Neural cell (in vitro differentiated cells): ENCODE measurements around the gene PPP1R2B. TPM values are rescaled to one million over a fixed set of nuclear protein-coding genes. Genes with fewer than 3 reads are reported as not detected.

Experiments
- H2AFZ ChIP-seq: fragments of 200-600, 300-800 bp; sonication (generic), shearing (Covaris generic); 2 replicates; pipeline ENCODE4 v1.6.0; 2014; ENCODE audit warnings: low read depth, mild to moderate bottlenecking, antibody characterized with exemption, low read length, moderate library complexity
- H3F3A ChIP-seq: fragments of 200-600 bp; shearing (Covaris generic); 2 replicates; pipeline ENCODE4 v1.6.1; 2016; ENCODE audit warnings: mild to moderate bottlenecking, moderate library complexity, mixed read lengths, antibody characterized with exemption, low read length; ENCODE audit not compliant: insufficient read depth, poor library complexity, severe bottlenecking
- H3K27ac ChIP-seq: fragments of 200-600, 300-800 bp; sonication (generic), shearing (Covaris generic); 2 replicates; pipeline ENCODE4 v1.5.1; 2014; ENCODE audit warnings: mild to moderate bottlenecking, low read length, moderate library complexity
- H3K27me3 ChIP-seq: fragments of 300-800, 200-600 bp; sonication (generic), shearing (Covaris generic); 2 replicates; pipeline ENCODE4 v1.6.0; 2014; ENCODE audit warnings: mild to moderate bottlenecking, low read depth, low read length, moderate library complexity; ENCODE audit not compliant: insufficient read depth
- H3K36me3 ChIP-seq: fragments of 300-800, 200-600 bp; sonication (generic), shearing (Covaris generic); 2 replicates; pipeline ENCODE4 v1.5.1; 2014; ENCODE audit warnings: mild to moderate bottlenecking, antibody characterized with exemption, low read length, moderate library complexity; ENCODE audit not compliant: insufficient read depth
- H3K4me2 ChIP-seq: fragments of 300-800, 200-600 bp; sonication (generic), shearing (Covaris generic); 2 replicates; pipeline ENCODE4 v1.6.0; 2014; ENCODE audit warnings: mild to moderate bottlenecking, low read length
- H3K4me3 ChIP-seq: fragments of 300-800, 200-600 bp; sonication (generic), shearing (Covaris generic); 2 replicates; pipeline ENCODE4 v1.5.1; 2014; ENCODE audit warnings: mild to moderate bottlenecking, low read length, moderate library complexity
- H3K79me2 ChIP-seq: fragments of 200-600 bp; shearing (Covaris generic); replicated peaks from 2 replicates; pipeline ENCODE4 v1.6.0; 2014; ENCODE audit warnings: mild to moderate bottlenecking, low read length, moderate library complexity; ENCODE audit not compliant: insufficient read depth
- H3K9ac ChIP-seq: fragments of 300-800, 200-600 bp; sonication (generic), shearing (Covaris generic); 2 replicates; pipeline ENCODE4 v1.6.1; 2016; ENCODE audit warnings: mild to moderate bottlenecking, low read length, mixed read lengths
- H3K9me2 ChIP-seq: fragments of 200-600 bp; shearing (Covaris generic); 2 replicates; pipeline ENCODE4 v1.6.1; 2016; ENCODE audit warnings: mild to moderate bottlenecking, low read length, mixed read lengths; ENCODE audit not compliant: insufficient read depth
- H3K9me3 ChIP-seq: fragments of 200-600, 300-800 bp; sonication (generic), shearing (Covaris generic); 2 replicates; pipeline ENCODE4 v1.6.1; 2016; ENCODE audit warnings: mild to moderate bottlenecking, mixed run types, low read length, moderate library complexity, mixed read lengths
- H4K20me1 ChIP-seq: fragments of 200-600 bp; shearing (Covaris generic); 2 replicates; pipeline ENCODE4 v1.6.1; 2016; ENCODE audit warnings: mild to moderate bottlenecking, mixed run types; ENCODE audit not compliant: insufficient read depth
- CTCF ChIP-seq: fragments of 450-650 bp; IDR thresholded peaks from 2 replicates; pipeline ENCODE4 v1.5.1; 2014; ENCODE audit warnings: antibody characterized with exemption, mild to moderate bottlenecking, moderate library complexity; ENCODE audit not compliant: poor library complexity, severe bottlenecking
- EP300 ChIP-seq: fragments of 450-650 bp; conservative IDR thresholded peaks from 2 replicates; pipeline ENCODE4 v1.6.1; 2014; ENCODE audit warnings: antibody characterized with exemption, mild to moderate bottlenecking, moderate library complexity; ENCODE audit not compliant: poor library complexity, severe bottlenecking
- EZH2 ChIP-seq: fragments of 200-600, 300-800 bp; shearing (Covaris generic), sonication (generic); IDR thresholded peaks from 2 replicates; pipeline ENCODE4 v1.6.1; 2014; ENCODE audit warnings: antibody characterized with exemption, low read length, borderline replicate concordance, mild to moderate bottlenecking; ENCODE audit not compliant: insufficient read depth, poor library complexity, severe bottlenecking
- MXI1 ChIP-seq: fragments of 450-650 bp; conservative IDR thresholded peaks from 2 replicates; pipeline ENCODE4 v1.6.1; 2014; ENCODE audit warnings: antibody characterized with exemption, mild to moderate bottlenecking; ENCODE audit not compliant: poor library complexity, severe bottlenecking
- POLR2AphosphoS5 ChIP-seq: IDR thresholded peaks from 2 replicates; pipeline ENCODE4 v1.6.1; 2012
- RAD21 ChIP-seq: fragments of 450-650 bp; conservative IDR thresholded peaks from 2 replicates; pipeline ENCODE4 v1.6.1; 2014; ENCODE audit warnings: antibody characterized with exemption, mild to moderate bottlenecking, moderate library complexity
- REST ChIP-seq: IDR thresholded peaks from 2 replicates; pipeline ENCODE4 v1.6.1; 2012; ENCODE audit warnings: borderline replicate concordance
- SMC3 ChIP-seq: fragments of 450-650 bp; conservative IDR thresholded peaks from 2 replicates; pipeline ENCODE4 v1.6.1; 2014; ENCODE audit warnings: antibody characterized with exemption, mild to moderate bottlenecking, moderate library complexity; ENCODE audit not compliant: poor library complexity
- TAF1 ChIP-seq: IDR thresholded peaks from 2 replicates; pipeline ENCODE4 v1.6.1; 2012; ENCODE audit warnings: low read depth
- polyA minus RNA-seq: library from RNA; depleted of rRNA, polyadenylated mRNA; stranded (reverse); fragments of >200 nt; gene quantifications from 2 replicates; pipeline ENCODE4 v1.2.3, GENCODE V29; 2014
- polyA plus RNA-seq: library from polyadenylated mRNA; depleted of rRNA; stranded (reverse); fragments of >200 nt; gene quantifications from 2 replicates; pipeline ENCODE4 v1.2.3, GENCODE V29; 2014

The PPP1R2B gene
- not detected in 2 replicates for polyA plus RNA-seq
- polyA minus RNA-seq, result not detected in 2 replicates

GRCh38 chr5:156850206-156850751 lies at the start of gene PPP1R2B:
Gene PPP1R2B (plus strand): TSS chr5:156850295. CDS start chr5:156850563, 268 bp downstream.
- H3K79me2 ChIP-seq, result no peaks in the 10 kb centered on the region
- no peak within 1 kb of the TSS for H2AFZ ChIP-seq
- H3K36me3 ChIP-seq, result no peaks in the 10 kb centered on the region
- H3K27ac ChIP-seq, result no peak within 1 kb of the TSS
- H3K4me3 ChIP-seq, result no peak within 1 kb of the TSS
- H3F3A ChIP-seq, result no peaks in the 10 kb centered on the region
- no peaks in the 10 kb centered on the region for H3K9me3 ChIP-seq
- H3K4me2 ChIP-seq, result no peak within 1 kb of the TSS
- H3K27me3 ChIP-seq, result no peaks in the 10 kb centered on the region
- TF ChIP-seq RAD21 (no peak), MXI1 (no peak), EZH2 (no peak), POLR2AphosphoS5 (no peak), REST (no peak), TAF1 (no peak), EP300 (no peak), SMC3 (no peak), CTCF (no peak)
- no peaks in the 10 kb centered on the region for H3K9me2 ChIP-seq
- H3K9ac ChIP-seq, result no peak within 1 kb of the TSS
- no peaks in the 10 kb centered on the region for H4K20me1 ChIP-seq

- Histone ChIP-seq H3K27ac (no peak overlapping the region), H3K9me2 (no peaks in the 10 kb centered on the region), H4K20me1 (no peaks in the 10 kb centered on the region), H3K4me3 (no peak overlapping the region), H3F3A (no peaks in the 10 kb centered on the region), H3K36me3 (no peaks in the 10 kb centered on the region), H3K27me3 (no peaks in the 10 kb centered on the region), H3K9ac (no peak overlapping the region), H3K9me3 (no peaks in the 10 kb centered on the region), H3K4me2 (no peak overlapping the region), H2AFZ (no peak overlapping the region), H3K79me2 (no peaks in the 10 kb centered on the region)
- TF ChIP-seq POLR2AphosphoS5 (no peak), SMC3 (no peak), MXI1 (no peak), EP300 (no peak), REST (no peak), EZH2 (no peak), CTCF (no peak), TAF1 (no peak), RAD21 (no peak)
Measured at GRCh38 chr5:156800929-156801328, 49.2 kb upstream of the PPP1R2B start.
